T-helper 1 cell (primary cell): ENCODE results near the gene AKT2.
"Not testable (repeated sequence)": the region's sequence is repeated elsewhere in the genome, so short reads cannot be mapped to it uniquely, and the experiment has no call there.

ENCODE experiments used
- DNase-seq, 5 donors: peaks; one replicate each; pipeline ENCODE4 v3.0.0-alpha.2; 2012 to 2020

Gene AKT2

DNA sequence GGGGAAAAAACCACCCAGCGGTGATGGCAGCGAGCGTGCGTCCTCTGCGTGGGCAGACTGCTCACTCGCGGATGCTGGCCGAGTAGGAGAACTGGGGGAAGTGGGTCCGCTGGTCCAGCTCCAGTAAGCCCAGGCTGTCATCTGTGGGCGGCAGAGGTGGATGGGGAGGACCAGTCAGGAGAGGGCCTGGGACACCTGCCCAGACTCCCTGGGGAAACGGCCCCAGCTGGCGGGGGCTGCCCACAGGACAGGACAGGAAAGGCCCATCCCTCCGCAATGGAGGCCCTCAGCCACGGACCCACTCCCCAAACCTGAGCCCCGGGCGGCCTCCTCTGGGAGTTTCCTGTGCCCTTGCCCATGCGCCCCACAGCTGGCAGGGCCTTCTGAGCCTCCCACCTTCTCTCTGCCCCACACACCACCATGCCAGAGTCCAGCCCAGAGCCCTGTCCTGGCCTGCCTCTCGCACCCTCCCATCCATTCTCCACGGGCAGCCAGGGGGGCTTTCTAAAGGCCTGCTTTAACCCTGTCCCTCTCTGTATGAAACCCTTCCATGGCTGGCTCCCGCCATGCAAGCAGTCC lies 51.2 kb downstream of the AKT2 start:
- no peak for DNase-seq

DNA sequence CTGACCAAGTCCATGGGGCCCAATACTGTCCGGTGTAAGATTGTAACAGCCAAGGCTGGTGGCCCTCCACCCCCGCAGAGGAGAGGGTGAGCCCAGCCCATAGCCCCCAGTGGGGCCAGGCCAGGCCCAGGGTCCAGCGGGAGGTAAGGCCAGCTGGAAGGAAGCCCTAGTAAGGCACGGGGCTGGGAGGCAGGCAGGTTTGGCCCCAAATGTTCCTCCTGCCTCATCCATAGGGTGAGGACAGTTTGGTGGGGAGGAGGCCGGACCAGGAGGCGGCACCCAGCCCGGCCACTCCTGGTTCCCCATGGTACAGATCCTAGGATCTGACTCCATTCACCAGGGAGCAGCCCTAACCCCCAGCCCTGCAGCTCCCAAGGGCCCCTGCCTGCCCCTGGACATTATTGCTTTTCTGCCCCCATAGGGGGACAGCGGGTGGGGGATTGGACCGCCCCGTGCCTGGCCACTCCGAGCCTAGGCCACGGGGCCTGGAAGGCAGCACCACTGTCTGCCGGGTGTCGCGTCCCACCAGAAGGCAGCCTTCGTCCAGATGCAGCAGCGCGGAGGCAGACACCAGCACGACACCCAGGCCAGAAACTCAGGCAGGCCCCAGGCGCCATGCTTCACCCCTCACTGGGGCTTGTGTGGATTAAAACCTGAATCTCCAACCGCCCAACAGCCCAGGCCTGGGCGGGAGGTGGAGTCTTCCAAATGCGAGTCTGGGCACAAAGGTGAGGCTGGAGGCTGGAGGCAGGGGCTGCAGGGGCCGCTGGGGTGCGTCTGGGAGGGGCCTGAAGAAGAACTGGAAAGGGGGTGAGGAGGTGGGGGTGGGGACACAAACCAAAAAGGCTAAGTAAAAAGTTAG lies 52.0 kb downstream of the AKT2 start:
- no peak for DNase-seq

DNA sequence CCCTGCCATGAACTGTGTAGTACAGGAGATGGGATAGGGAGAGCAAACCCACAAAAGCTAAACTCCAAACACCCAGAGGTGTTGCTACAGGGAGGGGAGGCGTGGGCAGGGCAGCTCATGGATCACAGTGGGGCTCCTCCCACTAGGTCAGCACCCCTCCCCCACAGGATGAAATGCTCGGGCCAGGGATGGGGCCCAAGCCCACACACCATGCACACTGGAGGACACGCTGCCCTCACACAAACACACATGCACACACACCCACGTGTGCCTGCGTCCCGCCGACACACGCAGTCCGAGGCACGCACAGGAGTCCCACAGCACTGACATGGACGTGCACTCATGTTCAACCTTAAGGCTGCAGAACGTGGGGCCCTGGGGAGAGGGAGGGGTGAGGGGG lies 52.7 kb downstream of the AKT2 start:
- no peak for DNase-seq

DNA sequence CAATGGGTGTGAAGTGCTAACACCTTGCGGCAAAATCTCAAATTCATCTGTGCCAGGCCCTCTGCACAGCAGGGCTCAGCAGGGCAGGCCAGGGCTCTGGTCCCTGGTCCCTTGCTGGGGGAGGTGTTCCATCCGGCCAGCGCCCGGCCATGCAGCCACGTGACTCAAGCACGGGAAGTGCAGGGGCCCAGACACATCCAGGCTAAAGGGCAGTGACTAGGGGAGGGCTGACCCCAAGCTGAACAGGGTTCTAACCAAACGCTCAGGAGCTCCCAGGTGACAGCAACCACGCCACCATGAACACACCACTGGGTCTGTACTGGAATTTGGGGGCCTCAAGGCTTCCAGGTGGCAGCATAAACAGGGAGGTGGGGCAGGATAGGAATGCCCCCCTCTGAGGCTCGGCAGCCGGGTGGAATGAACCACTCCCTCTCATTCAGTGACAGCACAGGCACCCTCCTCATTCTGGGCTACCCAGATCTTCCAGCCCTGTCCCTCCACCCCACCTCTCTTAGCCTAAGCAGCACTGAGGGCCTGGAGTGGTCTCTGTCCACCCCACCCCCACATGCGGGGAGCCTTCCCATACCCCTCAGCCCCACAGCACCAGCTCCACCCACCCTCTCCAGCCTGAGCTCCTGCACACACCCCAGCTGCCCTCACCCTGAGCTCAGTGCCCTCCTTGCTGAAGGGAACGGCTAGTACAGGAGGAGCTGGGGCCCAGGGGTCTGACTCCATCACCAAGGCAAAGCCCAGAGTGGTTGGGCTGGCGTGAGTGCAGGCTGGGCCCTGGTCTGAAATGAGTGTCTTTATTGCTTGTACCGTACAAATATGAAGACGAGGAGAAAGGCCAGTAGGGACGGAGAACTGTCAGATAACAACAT lies 53.4 kb downstream of the AKT2 start:
- DNase-seq = no peak

DNA sequence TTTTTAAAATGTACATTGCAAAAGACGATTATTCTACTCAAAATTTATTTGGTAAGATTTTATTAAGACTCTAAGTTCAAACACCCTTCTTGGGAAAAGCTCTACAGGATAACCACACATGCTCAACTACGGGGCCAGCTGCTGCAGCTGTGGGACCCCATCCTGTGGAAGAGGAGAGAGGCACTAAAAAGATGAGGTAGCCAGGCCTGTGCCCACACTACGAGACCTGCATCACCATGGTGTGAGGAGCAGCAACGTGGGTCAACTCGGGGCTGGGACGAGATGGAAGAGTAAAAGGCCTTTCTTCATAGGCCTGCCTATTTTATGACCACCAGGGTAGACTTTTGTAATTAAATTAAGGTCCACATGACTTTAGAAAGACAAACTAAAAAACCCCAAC lies 54.1 kb downstream of the AKT2 start:
- no peak for DNase-seq

DNA sequence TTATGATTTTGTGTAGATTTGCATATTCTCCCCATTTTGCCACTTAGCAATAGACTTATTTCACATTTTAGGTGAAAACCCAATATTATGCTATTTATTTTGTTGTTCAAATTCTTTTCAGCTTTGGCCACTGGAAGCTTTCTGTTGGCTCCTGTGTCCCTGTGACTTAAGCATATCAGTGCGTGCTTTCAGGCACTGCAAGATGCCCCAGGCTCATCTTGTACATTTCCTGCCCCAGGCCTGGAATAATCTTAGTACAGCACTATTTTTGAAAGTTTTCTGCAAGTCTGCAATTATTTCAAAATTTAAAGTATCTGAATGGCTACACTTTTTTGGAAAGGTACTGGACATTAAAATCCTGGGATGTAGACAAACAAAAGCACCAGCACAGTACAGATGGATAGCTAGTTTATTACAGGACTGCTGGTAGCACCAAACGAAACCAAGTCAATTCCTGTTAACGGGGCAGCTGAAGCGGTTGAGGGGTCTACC lies 55.2 kb downstream of the AKT2 start:
- no peak for DNase-seq

DNA sequence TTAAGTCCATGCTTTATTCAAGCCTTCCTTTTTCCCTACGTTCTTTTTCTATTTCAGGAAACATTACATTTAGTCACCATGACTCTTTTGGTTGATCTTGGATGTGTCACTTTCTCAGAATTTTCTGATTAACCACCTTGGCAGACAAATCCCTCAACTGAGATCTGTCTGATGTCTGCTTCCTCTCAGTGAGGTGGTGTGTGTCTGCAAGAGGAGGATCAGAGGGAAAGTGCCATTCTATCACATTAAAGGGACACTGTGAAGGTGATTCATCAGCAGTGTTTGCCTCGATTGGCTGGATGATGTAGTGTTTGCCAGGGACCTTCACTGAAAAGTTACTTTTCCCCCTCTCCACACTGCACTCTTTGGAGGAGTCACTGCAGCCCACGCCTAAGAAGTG lies 55.7 kb downstream of the AKT2 start:
- no peak for DNase-seq

DNA sequence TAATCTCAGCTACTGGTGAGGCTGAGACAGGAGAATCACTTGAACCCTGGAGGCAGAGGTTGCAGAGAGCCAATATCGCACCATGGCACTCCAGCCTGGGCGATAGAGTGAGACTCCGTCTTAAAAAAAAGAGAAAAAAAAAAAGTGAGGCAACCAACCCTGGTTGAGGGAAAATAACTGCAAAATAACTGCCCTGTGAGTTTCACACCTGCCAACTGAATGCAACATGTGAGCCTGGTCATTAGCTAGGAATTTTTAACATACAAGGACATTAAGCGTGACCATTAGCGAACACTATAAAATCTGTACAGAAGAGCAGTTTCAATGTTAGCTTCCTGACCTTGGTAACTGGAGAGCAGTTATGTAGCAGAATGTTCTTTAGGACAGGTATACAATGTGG lies 56.3 kb downstream of the AKT2 start:
- DNase-seq = no peak

DNA sequence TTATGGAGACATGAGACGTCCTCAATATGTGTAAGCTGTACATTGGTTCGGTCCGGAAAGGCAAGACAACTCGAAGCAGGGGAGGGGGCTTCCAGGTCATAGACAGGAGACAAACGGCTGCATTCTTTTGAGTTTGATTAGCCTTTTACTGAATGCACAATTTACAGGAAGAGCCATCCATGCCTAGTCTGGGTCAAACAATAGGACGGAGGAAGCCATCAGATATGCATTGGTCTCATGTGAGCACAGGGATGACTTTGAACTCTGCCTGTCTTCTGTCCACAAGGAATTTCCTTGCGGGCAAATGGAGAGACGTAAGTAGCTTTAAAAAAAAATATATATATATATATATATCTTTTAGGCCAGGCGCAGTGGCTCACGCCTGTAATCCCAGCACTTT lies 56.8 kb downstream of the AKT2 start:
- DNase-seq = no peak

DNA sequence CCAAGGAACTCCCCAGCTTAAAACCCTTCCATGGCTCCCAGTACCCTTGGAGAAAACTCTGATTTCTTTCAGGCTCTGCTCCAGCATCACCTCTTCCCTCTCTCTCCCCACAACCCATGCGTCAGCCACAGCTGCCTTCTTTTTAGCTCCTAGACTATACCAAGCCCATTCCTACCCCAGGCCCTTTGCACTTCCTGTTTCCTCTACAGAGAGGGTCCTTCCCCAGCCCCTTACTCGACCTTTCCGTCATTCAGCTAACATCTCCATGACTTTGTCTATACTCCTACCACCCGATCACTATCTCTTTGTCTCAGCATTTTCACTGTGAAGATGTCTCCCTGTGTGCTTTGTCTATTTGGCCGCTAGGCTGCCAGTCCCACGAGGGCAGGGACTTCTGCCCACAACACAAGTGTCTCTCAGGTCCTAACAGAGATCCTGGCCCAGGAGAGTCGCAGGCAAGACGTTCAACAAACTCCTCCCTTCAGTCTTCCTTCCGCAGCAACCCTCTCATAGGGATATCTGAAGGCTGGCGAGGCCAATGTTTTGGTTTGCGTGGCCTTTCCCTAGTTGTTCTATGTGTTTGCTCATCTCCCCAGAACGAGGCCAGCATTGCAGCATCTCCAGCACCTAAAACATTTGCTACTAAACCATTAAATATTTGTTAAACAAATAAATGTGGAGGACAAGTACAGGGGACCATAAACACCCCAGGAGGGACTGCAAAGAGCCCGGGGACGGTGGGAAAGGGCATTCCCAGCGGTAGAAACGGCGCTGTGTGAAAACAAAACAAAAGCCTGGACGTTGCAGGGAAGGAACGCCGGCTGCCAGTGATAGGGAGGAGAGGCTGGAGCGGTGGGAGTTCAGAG lies 59.5 kb downstream of the AKT2 start:
- DNase-seq = no peak

DNA sequence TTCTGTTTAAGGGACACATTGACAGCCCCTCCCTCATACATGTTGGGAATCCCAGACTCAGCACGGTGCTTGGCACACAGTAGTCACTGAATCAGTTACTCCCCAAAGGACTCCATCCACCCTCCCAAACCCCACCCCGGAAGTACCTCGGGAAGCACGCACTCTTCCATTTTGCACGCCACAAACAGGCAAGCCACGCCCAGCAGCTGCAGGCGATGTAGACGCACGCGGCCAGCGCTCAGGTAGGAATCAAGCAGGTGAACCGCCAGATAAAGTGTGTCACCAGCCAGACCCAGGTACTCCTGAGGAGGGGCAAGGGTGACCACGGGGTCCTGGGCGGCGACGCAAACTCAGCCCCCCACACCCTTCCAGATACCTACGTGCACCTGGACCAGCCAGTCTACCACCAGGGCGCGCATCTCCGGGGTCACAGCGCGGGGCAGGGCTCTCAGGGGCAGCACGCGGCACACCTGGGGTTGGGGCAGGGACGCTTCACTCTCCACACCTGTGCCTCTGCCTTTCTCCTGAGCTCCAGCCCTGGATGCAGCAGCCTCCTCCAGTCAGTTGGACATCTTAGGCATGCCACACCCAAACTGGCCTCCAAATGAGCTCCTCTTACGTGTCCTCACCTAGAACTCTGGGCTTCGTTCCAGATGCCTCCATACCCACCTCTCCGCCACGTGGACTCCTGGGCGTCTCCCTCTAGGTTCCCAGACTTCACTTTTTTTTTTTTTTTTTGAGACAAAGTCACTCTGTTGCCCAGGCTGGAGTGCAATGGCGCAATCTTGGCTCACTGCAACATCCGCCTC lies 60.6 kb downstream of the AKT2 start:
- no peak for DNase-seq

DNA sequence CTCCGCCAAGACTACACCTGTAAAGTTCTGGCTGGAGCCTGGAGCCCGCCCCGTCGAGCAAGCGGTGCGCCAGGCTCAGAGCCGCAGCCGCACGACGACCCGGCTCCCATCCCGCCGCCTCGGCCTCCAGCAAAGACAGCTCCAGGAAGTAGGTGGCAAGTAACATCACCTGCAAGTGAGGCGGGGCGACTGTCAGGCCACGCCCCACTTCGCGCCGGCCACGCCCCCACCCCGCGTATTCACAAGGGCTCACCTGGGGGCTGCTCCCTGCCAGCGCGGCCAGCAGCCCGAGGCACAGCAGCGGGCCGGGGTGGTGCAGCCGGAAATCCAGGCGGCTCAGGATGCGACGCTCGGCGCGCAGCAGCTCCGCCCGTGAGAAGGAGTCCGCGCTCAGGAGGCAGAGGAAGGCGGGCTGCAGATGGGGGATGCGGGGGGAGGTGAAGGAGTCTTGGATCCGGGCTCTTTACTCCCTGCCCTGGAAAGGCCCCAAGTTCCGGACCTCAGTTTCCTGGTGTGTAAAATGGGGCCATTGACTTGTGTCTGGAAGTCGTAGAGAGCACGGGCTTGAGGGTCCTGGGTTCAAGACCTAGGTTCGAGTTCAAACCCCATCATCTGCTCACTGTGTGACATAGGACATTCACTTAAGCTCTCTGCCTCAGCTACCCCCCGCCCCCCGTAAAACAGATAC lies 61.9 kb downstream of the AKT2 start:
- DNase-seq = peak in 4 of 5 donors; percentile 11 to 42 (median 32)

DNA sequence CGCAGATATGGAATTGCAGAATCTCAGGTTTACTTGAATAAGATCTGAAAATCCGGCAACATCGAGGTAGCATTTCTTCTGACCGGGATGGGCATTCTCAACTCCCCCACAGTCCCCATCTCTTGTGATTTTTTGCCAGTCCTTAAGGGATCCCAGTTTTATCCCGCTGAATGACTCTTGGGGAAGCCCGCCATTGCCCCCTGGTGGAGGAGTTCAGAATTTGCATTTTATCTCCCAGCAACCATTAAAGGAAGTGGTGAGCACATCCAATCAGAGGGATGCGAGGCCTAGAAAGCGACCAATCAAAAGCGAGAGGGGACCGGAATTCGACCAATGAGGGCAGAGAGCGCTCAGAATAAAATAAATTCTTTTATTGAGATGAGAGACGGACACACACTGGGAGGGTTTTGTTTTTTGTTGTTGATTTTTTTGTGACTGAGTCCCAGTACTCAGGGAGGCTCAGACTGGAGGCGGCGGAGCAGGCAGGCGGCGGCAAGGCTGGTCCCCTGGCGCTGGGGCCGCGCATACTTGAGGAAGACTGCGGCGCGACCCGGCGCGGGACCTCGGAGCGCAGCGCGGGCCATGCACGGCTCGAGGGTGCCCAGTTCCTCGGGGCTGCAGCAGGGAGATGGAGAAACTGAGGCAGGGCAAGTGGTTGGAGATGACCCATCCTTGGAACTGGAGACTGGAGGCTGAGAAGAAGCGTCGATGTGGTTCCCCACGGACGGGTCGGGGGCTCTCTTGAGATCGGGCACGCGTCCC lies 63.1 kb downstream of the AKT2 start:
- DNase-seq = peak; percentile 47 to 78 (median 66)

DNA sequence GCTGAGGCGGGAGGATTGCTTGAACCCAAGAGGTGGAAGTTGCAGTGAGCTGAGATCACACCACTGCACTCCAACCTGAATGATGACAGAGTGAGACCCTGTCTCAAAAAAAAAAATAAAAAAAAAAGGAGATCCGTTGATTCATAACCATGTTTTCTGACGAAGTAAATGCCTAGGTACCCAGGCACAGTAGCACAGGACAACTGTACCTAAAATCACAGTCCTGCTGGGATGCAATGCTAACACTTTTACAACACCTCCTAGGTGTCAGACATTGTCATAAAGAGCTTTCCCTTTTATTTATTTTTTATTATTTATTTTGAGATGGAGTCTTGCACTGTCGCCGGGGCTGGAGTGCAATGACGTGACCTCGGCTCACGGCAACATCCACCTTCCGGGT lies 64.5 kb downstream of the AKT2 start:
- DNase-seq = no peak

DNA sequence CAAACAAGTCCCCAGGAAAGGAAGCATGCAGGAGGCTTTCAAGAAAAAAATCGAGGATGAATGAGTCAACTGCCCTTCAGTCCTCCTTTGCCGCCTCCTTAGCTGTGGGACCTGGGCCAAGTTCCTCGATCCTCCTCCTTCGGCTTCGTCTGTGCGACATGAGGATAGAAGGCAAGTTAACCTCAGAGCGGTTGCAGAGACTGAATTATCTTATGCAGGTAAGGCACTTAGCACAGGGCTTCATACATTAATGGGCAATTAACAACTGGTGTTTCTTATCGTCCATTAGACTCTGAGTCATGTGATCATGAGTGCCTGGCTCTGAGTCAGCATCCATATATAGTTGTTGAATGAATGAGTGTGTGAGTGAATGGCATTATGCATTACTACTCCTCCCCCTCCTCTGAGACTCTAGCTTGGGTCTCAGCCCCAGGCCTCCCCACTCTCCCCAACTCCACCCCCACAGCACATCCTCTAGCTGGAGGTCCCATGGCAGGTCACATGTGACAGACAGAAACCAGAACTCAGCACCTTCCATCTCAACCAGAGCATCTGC lies 65.3 kb downstream of the AKT2 start:
- DNase-seq = no peak

DNA sequence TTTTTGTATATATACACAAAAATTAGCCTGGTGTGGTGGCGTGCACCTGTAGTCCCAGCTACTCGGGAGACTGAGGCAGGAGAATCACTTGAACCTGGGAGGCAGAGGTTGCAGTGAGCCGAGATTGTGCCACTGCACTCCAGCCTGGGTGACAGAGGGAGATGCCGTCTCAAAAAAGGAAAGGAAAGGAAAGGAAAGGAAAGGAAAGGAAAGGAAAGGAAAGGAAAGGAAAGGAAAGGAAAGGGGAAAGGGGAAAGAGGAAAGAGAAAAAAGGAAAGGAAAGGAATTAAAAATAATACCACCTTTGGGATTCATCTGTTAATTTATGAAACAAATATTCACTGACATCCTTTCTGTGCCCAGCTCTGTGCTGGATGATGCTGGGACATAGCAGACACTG lies 66.1 kb downstream of the AKT2 start:
- not testable (repeated sequence) for DNase-seq

DNA sequence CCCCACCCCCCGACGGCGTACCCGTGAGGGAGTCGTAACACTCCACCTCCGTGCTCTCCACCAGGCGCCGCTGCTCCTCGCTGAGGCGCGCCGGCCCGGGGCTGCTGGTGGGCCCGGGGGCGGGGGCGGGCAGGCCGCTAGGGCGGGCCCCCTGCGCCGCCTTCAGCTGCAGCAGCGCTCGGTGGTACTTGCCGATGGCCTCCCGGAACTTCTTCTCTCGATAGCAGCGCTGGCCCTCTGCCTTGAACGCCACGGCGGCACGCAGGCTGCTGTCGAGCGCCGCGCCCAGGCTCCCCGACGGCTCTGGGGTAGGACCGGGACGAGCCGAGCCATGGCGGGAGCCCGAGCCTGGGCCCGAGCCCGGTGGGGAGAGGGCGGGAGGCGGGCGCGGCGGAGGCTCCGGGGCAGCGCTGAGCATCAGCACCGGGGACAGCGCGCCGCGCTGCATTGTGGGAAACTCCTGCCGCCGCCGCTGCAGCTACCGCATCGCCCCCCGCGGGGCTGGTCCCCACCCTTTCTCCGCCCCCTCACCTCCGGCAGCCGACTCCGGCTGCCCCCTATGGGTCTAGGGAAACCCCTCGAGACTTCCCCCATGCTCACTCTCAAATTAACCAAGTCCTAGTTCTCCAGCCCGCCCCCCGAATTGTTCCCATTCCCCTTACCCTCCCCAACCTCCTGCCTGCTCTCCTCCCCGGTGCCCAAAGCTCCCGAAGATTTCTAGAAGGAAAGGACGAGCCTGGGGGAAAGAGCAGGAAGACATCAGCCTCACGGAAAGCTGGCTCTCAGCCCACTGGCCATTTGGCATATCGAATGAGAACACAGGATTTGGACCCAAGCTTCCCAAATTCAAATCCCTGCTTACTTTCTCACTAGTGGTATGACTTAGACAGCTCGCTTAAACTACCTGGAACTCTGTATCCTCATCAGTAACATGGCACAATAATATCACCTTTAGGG lies 66.9 kb downstream of the AKT2 start, which contains the start of gene TTC9B:
TSS of gene TTC9B (minus strand) at position 451 of the 957 bp plus-strand sequence. CDS start at position 448, 3 bp downstream.
- DNase-seq = peak in 3 of 5 donors; percentile 17 to 43 (median 27)
